Measurements from ENCODE around the gene PSD4.

Gene PSD4

GRCh38 chr2:113219092-113219441 is 45.3 kb downstream of the PSD4 start:
- H3K9me3 Mint-ChIP-seq = no peaks in the 10 kb centered on the region
- peak overlapping the region in 2 of 3 experiments; percentile 94 for H3K27ac Mint-ChIP-seq
- peaks cover 12% of the 10 kb centered on the region for H3K27me3 Mint-ChIP-seq (ENCODE audit: low read depth)
- no peak overlapping the region for H3K4me3 Mint-ChIP-seq
- no peaks in the 10 kb centered on the region for H3K36me3 Mint-ChIP-seq (ENCODE audit: low read depth)
- no peak for TF ChIP-seq CTCF (IDR thresholded peaks at IDR 0.05; ENCODE audit: unreplicated experiment in 3 of 3)
- peaks cover 35% of the 10 kb centered on the region for H3K4me1 Mint-ChIP-seq

GRCh38 chr2:113219525-113219888 is 45.7 kb downstream of the PSD4 start:
- no peaks in the 10 kb centered on the region for H3K36me3 Mint-ChIP-seq (ENCODE audit: low read depth)
- no peak overlapping the region for H3K4me3 Mint-ChIP-seq
- no peaks in the 10 kb centered on the region for H3K9me3 Mint-ChIP-seq
- H3K27ac Mint-ChIP-seq = peak overlapping the region in 2 of 3 experiments; percentile 94
- TF ChIP-seq CTCF (IDR thresholded peaks at IDR 0.05; ENCODE audit: unreplicated experiment in 3 of 3) = no peak
- H3K27me3 Mint-ChIP-seq (ENCODE audit: low read depth) = peaks cover 12% of the 10 kb centered on the region
- peaks cover 35% of the 10 kb centered on the region for H3K4me1 Mint-ChIP-seq

GRCh38 chr2:113219889-113220641 is 46.3 kb downstream of the PSD4 start:
- peaks cover 32% of the 10 kb centered on the region for H3K4me1 Mint-ChIP-seq
- peak overlapping the region in 2 of 3 experiments; percentile 28 to 60 for H3K4me3 Mint-ChIP-seq
- H3K9me3 Mint-ChIP-seq = no peaks in the 10 kb centered on the region
- peaks cover 12% of the 10 kb centered on the region for H3K27me3 Mint-ChIP-seq (ENCODE audit: low read depth)
- no peaks in the 10 kb centered on the region for H3K36me3 Mint-ChIP-seq (ENCODE audit: low read depth)
- H3K27ac Mint-ChIP-seq = peak overlapping the region in 2 of 3 experiments; percentile 94
- TF ChIP-seq CTCF (IDR thresholded peaks at IDR 0.05; ENCODE audit: unreplicated experiment in 3 of 3) = no peak

- TF ChIP-seq CTCF (IDR thresholded peaks at IDR 0.05; ENCODE audit: unreplicated experiment in 3 of 3) = no peak
- H3K36me3 Mint-ChIP-seq (ENCODE audit: low read depth) = no peaks in the 10 kb centered on the region
- no peak overlapping the region for H3K4me3 Mint-ChIP-seq
- H3K4me1 Mint-ChIP-seq = peaks cover 35% of the 10 kb centered on the region
- H3K9me3 Mint-ChIP-seq = no peaks in the 10 kb centered on the region
- peaks cover 11% of the 10 kb centered on the region for H3K27me3 Mint-ChIP-seq (ENCODE audit: low read depth)
- H3K27ac Mint-ChIP-seq = peak overlapping the region in 2 of 3 experiments; percentile 68 to 94
These were observed 47.4 kb downstream of the PSD4 start for GRCh38 chr2:113220970-113221708.

- Mint-ChIP-seq H3K27ac (peak overlapping the region in 1 of 3 experiments; percentile 19), H3K4me3 (no peak overlapping the region)
These were observed 48.1 kb downstream of the PSD4 start for GRCh38 chr2:113221846-113222245.

More at GRCh38 chr2:113221846-113222245, 48.1 kb downstream of the PSD4 start:
- Mint-ChIP-seq H3K4me1 (peaks cover 30% of the 10 kb centered on the region), H3K27me3 (ENCODE audit: low read depth) (peaks cover 4% of the 10 kb centered on the region), H3K9me3 (no peaks in the 10 kb centered on the region), H3K36me3 (ENCODE audit: low read depth) (no peaks in the 10 kb centered on the region)
- TF ChIP-seq CTCF (IDR thresholded peaks at IDR 0.05; ENCODE audit: unreplicated experiment in 3 of 3) = no peak

Measured in nephron (organoid).